Measurements from ENCODE around the gene CLSTN2. TPM values are rescaled to one million over a fixed set of nuclear protein-coding genes. Genes with fewer than 3 reads are reported as not detected.

Gene CLSTN2
- total RNA-seq, 1 donor from 2014 or later = 44.1 TPM

DNA sequence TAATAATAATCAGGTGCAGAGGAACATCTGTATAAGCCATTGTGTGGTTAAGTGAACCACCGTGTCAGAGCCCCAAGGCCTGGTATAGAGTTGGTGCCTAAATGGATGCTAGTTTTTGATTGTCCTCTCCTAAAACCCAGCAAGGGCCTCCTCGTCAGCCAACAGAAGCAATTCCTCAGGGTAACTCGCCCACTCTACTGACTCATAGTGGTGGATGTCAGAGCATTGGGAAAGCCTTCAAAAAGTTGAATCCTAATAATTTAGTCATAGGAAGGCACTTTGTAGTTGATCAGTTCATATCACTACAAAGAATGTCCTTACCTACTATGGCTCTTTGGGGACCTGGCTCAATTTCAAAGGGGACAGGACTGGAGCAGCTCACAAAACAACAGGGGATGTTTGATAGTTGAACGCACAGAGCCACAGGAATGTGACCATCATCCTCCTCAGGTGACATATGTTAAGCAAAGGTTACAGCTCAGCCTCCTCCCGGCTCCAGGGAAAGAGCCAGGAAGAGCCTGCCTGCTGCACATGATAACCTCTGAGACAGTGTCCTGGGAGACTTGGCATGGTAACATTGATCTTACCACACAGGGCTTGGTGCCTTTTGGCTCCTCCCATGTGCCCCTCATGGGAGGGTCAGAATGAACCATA lies 338.7 kb downstream of the CLSTN2 start:
- no peak for DNase-seq (ENCODE audit: low spot score)

DNA sequence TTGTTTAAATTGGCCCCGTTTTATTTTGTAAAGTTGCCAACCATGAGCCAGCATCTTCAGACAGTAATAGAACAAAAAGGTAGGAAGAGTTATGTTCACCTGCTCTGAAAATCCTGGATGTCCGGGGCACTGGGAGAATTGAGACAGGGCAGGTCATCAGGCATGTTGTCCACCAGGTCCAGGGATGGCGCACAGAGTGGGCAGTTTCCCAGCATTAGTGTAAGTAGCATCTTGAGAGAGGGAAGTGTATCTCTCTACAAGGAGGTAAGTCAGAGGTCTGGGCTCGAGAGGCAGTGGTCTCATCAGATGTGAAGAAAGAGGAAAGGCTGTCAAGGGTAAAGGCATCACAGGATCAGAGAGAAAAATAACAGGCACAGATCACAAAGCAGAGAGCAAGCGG lies 339.4 kb downstream of the CLSTN2 start:
- no peak for DNase-seq (ENCODE audit: low spot score)

DNA sequence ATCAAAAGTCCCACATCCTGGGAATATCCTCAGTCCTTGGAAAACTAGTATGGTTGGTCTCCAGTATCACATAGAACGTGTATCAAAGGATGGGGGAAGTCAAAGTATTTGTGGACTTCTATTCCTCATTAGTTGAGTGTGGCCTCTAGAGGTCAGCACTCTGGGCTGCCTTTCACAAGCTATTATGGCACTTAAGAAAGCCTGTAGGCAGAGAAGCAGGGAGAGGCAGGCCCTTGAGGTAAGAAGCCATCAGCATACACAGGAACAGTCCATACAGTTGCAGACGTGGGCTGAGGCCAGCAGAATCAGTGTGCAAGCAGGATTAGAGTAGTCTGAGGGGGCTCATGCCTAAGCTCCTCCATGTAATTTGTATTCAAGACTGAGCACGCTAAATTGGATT lies 341.7 kb downstream of the CLSTN2 start:
- DNase-seq (ENCODE audit: low spot score) = no peak

DNA sequence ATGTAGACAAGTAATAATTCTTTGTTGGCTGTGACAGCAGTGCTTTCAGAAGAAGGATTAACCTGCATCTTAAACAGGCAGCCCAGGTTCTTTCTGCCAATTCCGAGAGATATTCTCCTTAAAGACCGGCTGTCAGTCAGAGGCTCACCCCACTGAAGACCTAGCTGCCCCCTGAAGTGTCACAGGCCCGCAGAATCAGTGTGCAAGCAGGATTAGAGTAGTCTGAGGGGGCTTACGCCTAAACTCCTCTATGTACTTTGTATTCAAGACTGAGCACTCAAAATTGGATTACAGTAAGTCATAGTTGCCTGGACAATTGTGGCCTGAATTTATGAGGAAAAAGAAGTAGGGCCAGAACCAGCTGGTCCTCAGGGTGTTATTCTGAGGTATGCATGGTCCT lies 342.9 kb downstream of the CLSTN2 start:
- DNase-seq (ENCODE audit: low spot score) = no peak

DNA sequence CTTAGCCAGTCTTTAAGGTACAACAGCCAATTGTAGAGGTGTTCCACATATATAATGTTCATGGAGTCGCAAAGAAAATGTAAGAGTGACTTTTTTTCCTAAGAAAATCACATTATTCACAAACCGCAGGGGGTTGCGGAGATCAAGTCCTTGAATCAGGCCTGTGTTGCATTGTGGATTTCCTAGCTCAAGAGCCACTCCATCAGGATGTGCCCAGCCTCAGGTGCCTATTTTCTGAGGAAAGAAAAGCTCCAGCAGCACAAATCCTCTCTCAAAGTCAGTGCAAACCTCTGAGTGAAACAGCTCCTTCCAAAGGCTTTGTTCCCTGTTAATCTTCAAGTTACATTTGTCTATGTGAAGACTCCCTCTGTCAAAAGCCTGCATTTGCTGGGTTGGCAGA lies 349.4 kb downstream of the CLSTN2 start:
- DNase-seq (ENCODE audit: low spot score) = no peak

DNA sequence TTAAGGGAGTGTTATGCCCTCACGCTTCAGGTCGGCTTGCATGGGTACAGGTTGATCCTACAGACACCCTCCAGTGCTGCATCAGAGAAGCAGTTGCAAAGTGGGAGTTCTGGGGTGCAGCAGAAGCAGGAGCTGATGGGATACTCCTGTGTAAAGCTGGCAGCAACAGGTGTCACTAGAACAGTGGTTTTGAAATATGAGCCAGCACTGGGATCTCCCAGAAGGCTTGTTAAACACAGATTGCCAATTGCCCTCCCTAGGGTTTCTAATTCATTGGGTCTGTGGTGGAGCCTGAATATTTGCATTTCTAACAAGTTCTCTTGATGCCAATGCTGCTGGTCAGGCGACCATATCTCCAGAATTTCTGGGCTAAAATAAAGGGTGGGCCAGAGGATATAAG lies 350.4 kb downstream of the CLSTN2 start:
- no peak for DNase-seq (ENCODE audit: low spot score)

DNA sequence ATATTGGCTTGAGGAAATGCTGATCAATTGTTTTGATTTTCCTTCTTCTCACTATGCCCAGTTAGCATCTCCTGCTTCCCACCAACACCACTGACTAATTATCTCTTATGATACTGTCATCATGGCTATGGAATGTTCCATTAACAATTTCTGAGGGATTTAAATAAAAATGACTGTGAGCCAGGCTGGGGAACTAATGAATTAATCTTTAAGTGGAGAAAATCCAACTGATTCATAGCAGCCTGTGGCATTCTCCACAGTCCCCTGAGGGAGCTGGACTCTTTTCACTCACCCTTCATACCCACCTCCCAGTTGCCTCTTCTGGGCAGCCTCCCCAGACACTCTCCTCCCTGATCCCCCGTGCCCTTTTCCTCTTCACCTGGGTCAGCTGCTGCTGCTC lies 353.6 kb downstream of the CLSTN2 start:
- DNase-seq (ENCODE audit: low spot score) = no peak

DNA sequence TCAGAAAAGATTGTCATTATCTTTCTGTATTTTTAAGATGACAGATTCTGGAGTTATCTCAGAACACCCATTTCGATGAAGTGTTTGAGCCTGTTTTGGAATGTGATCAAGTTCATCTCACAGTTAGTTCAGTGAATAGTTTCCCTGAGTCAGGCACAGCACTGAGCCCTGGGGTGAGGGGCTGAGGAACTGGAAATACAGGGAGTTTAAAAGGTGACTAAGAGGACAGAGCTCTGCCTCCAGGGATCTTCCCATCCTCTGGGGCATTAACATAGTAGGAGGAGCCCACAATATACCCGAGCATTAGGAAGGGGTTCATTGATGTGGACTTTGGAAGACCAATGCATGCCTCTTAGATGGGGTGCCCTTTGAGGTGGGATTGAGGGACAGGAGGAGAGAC lies 355.1 kb downstream of the CLSTN2 start:
- no peak for DNase-seq (ENCODE audit: low spot score)

DNA sequence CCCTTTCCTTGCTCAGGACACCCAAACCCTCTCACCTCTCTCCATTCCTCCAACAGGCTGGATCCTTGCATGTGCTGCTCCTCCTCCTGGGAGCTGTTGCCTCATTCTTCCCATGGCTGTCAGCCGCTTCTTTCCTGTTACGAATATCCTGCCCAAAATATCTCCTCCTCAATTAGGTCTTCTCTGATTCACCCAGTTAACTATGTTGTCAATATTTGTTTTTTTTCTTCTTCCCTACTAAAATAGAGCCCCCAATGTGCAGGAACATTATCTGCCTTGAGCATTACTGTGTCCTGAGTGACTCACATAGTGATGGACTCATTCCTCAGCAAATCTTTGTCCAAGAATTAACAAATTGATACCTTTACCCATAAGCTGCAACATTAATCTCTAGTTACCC lies 357.2 kb downstream of the CLSTN2 start:
- no peak for DNase-seq (ENCODE audit: low spot score)

DNA sequence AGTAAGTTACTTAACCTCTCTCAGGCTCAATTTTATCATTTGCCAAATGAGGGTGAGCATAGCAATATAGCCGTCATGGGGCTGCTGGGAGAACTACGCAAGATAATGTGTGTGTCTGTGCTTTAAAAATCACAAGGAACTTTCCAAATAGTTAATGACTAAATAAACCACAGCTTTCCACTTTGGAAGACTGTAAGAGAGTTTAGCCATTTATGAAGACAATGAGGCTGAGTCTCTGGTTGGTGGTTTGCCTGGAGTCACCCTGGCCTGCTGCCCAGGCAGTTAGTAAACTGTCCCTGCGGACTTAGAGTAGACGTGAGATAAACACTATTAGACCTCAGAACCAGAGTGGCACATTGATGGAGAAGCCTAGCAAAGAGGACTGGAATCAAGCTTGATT lies 357.7 kb downstream of the CLSTN2 start:
- no peak for DNase-seq (ENCODE audit: low spot score)

DNA sequence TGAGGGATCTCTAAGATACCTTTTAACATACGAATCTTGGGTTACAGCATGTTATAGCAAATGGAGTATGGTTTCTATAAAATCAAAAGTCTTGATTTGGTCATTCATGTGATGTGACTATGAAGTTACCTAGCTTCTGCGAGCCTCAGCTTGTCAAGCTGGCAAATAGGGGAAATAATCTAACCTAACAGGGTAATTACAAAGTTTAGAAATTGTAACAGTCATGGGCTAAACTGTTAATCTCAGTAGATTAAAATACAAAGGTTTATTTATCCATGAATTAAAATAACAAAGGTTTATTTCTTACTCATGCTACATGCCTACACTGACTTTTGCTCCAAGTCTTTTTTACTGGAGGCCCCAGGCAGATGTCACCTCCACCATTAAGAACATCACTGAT lies 359.1 kb downstream of the CLSTN2 start:
- DNase-seq (ENCODE audit: low spot score) = no peak

DNA sequence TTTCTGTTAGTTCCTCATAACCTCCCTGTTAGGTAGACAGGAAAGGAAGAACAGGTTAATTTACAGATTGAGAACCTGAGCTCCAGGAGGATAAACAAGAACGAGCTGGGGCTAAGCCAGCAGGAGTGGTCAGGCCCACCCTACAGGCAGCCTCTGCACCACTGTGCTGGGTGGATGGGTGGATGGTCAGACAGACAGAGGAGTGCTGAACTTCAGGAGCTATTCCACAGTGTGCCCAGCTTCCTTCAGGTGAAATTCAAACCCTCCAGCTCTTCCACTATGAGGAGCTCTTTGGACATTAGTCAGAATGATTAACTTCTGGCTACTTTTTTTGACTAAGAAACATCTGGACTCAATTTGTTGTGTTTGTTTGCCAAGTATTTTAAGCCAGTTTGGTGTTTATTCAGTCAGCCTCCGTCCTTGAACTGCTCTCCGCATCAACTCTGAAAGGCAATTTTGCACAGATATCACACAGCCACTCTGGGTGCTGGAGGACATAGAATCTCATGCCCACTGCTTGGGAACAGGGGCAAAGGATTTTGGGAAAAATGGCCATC lies 361.9 kb downstream of the CLSTN2 start:
- no peak for DNase-seq (ENCODE audit: low spot score)

DNA sequence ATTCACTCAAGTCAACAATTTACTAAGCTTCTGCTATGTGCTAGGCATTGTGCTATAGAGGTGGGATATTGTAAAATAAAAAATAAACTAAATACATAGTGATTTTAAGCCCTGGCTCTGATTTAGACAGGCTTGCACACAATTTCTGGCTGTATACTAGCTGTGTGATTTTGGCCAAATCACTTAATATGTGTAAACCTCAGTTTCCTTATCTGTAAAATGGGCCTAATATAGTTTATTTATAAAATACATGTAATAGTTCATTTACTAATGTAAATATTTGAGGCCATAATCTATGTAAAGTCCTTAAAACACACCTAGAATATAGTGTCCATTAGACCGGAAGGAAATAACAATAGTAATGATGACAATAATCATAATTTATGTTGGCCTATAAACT lies 363.1 kb downstream of the CLSTN2 start:
- no peak for DNase-seq (ENCODE audit: low spot score)

DNA sequence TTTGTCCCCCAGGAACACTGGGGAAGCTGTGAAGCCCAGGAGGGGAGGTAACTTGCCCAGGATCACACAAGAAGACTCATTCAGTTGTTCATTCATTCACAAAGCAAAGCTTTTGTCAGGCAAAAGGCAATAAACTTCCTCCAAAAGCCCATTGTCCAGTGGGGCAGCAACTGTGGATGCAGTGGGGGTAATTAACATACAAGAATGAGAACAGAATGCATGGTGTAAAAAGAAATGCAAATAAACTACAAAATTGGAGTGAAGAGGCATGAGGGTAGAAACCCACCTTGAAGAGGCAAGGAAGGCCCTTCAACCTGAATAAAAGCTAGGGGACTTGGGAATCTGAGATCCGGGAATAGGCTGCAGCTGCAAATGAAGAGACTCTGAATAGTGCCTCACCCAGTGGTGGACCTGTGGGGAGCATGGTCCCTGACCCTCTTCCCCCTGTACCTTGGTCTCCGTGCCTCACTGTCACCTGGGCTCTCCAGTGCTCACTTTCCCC lies 363.6 kb downstream of the CLSTN2 start:
- DNase-seq (ENCODE audit: low spot score) = no peak

DNA sequence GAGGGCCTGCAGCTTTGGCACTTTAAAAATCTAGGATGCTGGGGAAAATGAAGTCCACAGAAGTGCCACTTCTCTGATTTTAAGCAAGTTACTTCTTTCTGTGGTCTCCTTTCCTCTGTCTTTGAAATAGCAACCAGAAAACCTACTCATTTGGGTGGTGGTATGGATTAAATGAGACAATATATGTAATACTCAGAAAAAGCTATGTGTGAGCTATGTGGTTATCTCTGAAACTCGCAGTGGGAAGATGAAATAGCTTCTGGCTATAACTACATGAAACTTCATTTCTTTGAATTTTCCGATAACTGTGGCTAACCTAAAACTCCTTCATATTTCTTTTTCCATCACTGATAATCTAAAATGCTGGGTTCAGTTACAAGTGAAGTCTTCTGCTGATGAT lies 368.9 kb downstream of the CLSTN2 start:
- no peak for DNase-seq (ENCODE audit: low spot score)

DNA sequence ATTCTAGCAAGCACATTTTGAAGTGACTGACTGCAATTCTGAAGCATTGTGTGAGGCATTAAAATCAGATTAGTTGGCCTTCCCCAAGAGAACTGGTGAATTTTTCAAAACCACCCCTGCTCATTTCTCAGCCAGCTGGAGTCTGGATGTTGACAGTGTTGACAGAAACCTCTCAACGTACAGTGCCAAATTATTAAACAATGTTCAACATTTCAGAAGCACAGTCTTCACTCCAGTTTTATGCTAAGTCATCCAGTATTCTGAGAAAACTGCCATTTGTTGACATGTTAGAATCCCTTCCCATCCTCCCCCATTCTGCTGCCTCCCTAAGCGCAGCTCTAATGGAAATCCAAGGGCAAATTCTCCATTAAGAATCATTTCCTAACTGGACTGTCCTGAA lies 373.6 kb downstream of the CLSTN2 start:
- DNase-seq (ENCODE audit: low spot score) = no peak

DNA sequence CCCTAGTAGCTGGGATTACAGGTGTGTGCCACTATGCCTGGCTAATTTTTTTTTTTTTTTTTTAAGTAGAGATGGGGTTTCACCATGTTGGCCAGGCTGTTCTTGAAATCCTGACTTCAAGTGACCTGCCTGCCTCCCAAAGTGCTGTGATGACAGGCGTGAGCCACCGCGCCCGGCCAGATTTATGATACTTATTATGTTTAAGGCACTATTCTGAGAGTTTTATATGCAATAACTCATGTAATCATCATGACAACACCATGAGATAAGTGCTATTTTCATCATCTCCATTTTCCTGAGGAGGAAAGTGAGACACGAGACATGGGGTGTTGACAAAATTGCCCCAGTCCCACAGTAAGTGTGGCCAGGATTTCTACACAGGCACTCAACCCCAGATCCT lies 376.4 kb downstream of the CLSTN2 start:
- no peak for DNase-seq (ENCODE audit: low spot score)

DNA sequence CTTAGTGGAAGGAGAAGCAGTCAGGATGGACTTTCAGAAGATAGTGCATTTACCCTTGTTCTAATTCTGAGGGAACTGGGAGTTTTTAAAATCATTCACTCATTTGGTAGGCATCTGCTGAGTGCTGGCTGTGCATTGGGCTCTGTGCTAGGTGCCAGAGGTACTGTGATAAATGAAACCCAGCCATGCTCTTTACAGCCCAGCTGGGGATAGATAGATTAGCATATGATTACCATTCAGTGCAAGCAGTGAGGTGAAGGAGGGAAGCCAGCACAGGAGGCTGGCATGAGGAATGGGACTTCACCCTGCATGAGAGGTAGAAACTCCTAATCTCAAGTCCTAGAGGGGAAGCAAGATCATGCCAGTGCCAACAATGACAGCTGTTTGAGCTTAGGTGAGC lies 381.0 kb downstream of the CLSTN2 start:
- no peak for DNase-seq (ENCODE audit: low spot score)

DNA sequence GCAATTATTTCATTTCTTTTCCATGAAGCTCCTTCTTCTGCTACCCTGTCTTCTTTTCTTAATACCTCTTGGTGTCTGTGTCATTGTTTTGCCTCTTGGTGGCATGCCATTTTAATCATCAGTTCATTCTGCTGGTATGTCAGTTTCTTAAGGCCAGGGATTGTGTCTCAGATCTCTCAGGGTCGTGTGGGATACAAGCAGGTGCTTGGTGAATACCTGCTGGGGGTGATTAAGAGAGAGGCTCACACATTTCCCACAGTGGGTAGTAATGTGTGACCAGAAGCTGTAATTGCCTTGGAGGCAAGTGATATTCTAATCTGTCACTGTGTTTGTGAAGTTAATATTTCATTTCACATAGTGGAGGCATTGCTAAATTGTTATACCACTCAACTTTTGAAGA lies 381.5 kb downstream of the CLSTN2 start:
- DNase-seq (ENCODE audit: low spot score) = no peak

DNA sequence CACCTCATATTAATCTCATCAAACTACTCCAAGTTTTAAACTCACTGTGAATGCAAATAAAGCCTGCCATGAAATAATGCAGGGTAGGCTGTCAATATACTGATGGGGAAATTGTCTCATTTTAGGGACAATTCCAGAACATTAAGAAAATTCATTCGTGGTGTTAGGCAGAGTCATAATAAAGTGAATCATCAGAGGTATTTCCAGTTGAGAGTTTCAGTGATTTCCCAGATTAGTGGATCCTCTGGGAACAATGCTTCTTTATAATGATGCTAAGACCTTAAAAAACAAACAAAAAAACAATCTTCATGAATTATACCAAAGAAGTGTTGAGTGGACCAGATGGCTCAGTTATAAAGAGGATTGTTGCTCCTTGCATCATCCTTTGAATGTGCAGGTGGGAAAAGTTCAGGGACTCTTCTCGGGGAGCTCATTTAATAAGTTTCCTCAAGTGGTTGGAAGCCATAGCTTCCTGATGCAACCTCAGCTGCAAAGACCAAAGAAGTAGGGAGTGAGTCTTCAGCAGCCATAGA lies 381.9 kb downstream of the CLSTN2 start:
- no peak for DNase-seq (ENCODE audit: low spot score)

DNA sequence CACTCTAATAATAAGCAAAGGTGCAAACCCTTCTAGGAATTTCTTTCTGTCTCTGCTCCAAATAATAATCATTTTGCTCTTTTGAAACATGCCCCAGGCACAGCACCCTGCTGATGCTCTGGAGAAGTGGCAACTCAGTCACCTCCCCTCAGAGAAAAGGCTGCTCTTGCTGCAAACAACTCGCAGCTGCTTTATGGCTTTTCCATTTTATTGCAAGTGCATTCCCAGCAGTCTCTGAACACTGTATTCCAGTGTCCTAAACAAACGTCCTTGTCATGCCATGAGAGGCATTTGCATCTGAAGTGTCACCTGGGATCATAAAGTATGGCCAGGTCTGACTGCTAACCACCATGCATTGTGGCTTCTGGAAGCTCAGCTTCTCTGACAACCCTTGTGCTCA lies 384.8 kb downstream of the CLSTN2 start:
- DNase-seq (ENCODE audit: low spot score) = no peak

DNA sequence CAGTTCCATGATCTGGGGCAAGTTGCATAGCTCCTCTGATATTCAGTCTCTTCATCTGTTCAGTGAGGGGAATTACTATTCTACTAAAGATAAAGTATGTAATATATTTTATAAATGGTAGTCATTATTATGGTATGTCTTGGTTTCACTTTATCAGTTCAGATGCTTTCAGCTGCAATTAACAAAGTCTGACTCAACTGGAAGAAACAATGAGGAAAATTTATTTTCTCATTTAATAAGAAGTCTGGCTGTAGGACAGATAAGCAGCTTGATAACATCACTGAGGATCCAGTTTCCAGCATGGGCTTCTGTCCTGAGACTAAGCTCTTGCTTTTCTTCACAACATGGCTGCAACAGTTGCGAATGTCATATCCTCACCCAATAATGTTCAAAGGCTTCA lies 388.6 kb downstream of the CLSTN2 start:
- DNase-seq (ENCODE audit: low spot score) = no peak

DNA sequence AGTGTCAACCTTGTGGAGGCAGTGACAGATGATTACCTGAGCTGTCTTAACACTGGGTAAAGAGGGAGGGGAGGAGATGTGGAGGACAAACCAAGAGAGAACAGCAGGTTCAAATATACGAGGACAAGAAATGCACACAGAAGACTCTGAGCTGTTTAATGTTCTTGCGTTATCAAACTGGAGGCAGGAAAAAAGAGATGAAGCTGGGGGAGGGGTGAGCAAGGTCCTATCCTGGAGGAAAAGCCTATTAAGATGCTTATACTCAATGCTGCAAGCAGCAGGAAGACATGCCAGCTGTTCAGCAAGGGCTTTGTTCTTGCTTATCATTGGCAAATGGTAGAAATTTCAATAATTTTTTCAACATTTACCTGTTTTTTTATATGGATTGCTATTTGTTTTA lies 397.1 kb downstream of the CLSTN2 start:
- DNase-seq (ENCODE audit: low spot score) = no peak

All from mesenteric fat pad (tissue), 1 donor.